TTC549 (cell line): ENCODE data around the gene AK5.

ENCODE experiments used
- FAIRE-seq: peaks from 2 replicates; lab custom pipeline; 2012; peaks lifted over from hg19 to GRCh38; lab: Jason Lieb, UNC

The AK5 gene

GRCh38 chr1:77438236-77438913 lies 156.6 kb downstream of the AK5 start:
- FAIRE-seq, result no peak

GRCh38 chr1:77446841-77447555 lies 165.2 kb downstream of the AK5 start:
- no peak for FAIRE-seq

- FAIRE-seq, result no peak
Observed at GRCh38 chr1:77447669-77448068, 165.8 kb downstream of the AK5 start.

- no peak for FAIRE-seq
Observed at GRCh38 chr1:77459881-77460280, 178.1 kb downstream of the AK5 start.

- FAIRE-seq, result no peak
Observed at GRCh38 chr1:77461691-77462090, 179.9 kb downstream of the AK5 start.

- no peak for FAIRE-seq
Observed at GRCh38 chr1:77463216-77463615, 181.4 kb downstream of the AK5 start.

GRCh38 chr1:77465139-77465538 lies 183.3 kb downstream of the AK5 start:
- FAIRE-seq, result no peak

- no peak for FAIRE-seq
Observed at GRCh38 chr1:77465922-77466321, 184.1 kb downstream of the AK5 start.

- no peak for FAIRE-seq
Observed at GRCh38 chr1:77467021-77467595, 185.3 kb downstream of the AK5 start.

GRCh38 chr1:77467741-77468140 lies 185.9 kb downstream of the AK5 start:
- FAIRE-seq, result no peak

GRCh38 chr1:77468257-77468948 lies 186.6 kb downstream of the AK5 start:
- FAIRE-seq, result no peak

GRCh38 chr1:77468949-77469710 lies 187.3 kb downstream of the AK5 start:
- FAIRE-seq, result no peak

- FAIRE-seq, result no peak
Observed at GRCh38 chr1:77471691-77472090, 189.9 kb downstream of the AK5 start.

GRCh38 chr1:77473690-77474089 lies 191.9 kb downstream of the AK5 start:
- no peak for FAIRE-seq

GRCh38 chr1:77475641-77476040 lies 193.8 kb downstream of the AK5 start:
- no peak for FAIRE-seq

- no peak for FAIRE-seq
Observed at GRCh38 chr1:77476475-77476874, 194.7 kb downstream of the AK5 start.

GRCh38 chr1:77484334-77484733 lies 202.5 kb downstream of the AK5 start:
- FAIRE-seq, result no peak

- no peak for FAIRE-seq
Observed at GRCh38 chr1:77484926-77485325, 203.1 kb downstream of the AK5 start.

GRCh38 chr1:77487631-77488030 lies 205.8 kb downstream of the AK5 start:
- no peak for FAIRE-seq

- no peak for FAIRE-seq
Observed at GRCh38 chr1:77489910-77490309, 208.1 kb downstream of the AK5 start.

GRCh38 chr1:77494026-77494425 lies 212.2 kb downstream of the AK5 start:
- no peak for FAIRE-seq

GRCh38 chr1:77498918-77499317 lies 217.1 kb downstream of the AK5 start:
- no peak for FAIRE-seq
